Right lobe of liver (tissue), 4 donors: Measurements from ENCODE around the gene MRPS15.

ENCODE experiments used
- CTCF ChIP-seq, 4 donors: fragments of 200-600 bp in 3 of 4; fragments of 450-650 bp in 1 of 4; IDR thresholded peaks; one replicate each; pipeline versions ENCODE4 v1.5.1 to v1.8.0; 2016 to 2022; ENCODE audit warnings: antibody characterized with exemption in 4 of 4, mild to moderate bottlenecking in 2 of 4
- POLR2A ChIP-seq: fragments of 450-650 bp; IDR thresholded peaks from one replicate; pipeline ENCODE4 v1.6.1; 2017; ENCODE audit warnings: antibody characterized with exemption, mild to moderate bottlenecking
- donor health status: DM: no; HTN: no; CAD: no.
- donor health status: DM: no; HTN: no; CAD: no.
- donor health status: DM: no; HTN: yes; CAD: no.

- TF ChIP-seq CTCF (IDR thresholded peaks at IDR 0.05) (no peak), POLR2A (no peak)
Observed at GRCh38 chr1:36453051-36453450, 11.1 kb downstream of the MRPS15 start.
